ENCODE data around the gene CCRL2.
"Not testable (repeated sequence)": the region's sequence is repeated elsewhere in the genome, so short reads cannot be mapped to it uniquely, and the experiment has no call there.

Gene CCRL2

DNA sequence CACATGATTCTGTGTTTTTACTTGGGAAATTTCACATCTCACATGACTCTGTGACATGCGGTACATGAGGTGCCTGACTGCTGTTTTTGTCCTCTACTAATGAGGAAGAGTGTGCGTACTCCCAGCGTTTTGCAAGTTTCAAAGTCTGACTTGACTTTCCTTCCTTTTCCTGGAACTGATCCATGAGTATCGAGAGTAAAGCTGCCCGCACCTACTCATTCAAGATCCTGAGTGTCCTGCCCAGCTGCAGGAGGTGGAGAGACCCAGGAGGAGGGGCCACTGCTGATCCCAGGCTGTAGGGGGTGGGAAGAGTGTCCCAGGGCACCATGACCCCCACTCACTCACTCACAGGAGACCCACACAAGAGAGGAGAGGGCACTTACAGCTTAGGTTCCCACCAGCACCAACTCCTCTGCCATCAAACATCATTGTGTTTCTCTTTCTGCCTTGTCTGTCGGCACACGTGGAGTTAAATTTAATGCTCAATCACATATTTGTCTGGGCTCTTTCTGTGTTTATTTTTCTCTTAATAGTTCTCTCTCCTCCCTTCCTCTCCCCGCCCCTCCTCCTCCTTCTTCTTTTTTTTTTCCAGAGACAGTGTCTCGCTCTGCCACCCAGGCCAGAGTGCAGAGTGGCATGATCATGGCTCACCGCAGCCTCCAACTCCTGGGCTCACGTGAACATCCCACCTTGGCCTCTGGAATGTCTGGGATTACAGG is 1.6 kb upstream of the CCRL2 start:
- ATAC-seq = no peak

DNA sequence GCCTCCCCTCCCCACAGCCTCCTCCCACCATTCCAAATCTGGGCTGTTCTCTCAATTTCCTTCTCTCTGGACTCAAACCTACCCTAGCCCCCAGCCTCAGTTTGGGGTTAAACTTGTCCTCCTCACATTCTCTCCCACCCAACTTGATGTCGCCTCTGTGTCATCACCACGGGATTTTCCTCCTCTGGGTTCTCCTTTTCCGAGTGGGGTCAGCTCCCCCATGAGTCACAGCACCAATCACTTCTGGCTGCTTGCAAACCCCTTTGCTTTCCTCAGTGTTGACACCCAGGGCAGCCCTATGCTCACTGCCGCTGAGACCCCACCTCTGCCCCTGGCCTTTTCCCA is 644 bp upstream of the CCRL2 start:
- no peak for ATAC-seq

DNA sequence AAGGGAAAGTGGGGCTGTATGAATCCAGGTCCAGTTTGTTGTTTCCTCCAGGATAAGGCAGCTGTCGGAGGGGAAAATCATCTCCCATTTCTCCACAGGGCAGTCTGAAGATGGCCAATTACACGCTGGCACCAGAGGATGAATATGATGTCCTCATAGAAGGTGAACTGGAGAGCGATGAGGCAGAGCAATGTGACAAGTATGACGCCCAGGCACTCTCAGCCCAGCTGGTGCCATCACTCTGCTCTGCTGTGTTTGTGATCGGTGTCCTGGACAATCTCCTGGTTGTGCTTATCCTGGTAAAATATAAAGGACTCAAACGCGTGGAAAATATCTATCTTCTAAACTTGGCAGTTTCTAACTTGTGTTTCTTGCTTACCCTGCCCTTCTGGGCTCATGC is 911 bp downstream of the CCRL2 start:
- ATAC-seq = no peak

DNA sequence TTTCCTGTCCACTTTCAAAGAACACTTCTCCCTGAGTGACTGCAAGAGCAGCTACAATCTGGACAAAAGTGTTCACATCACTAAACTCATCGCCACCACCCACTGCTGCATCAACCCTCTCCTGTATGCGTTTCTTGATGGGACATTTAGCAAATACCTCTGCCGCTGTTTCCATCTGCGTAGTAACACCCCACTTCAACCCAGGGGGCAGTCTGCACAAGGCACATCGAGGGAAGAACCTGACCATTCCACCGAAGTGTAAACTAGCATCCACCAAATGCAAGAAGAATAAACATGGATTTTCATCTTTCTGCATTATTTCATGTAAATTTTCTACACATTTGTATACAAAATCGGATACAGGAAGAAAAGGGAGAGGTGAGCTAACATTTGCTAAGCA is 1.8 kb downstream of the CCRL2 start:
- no peak for ATAC-seq

DNA sequence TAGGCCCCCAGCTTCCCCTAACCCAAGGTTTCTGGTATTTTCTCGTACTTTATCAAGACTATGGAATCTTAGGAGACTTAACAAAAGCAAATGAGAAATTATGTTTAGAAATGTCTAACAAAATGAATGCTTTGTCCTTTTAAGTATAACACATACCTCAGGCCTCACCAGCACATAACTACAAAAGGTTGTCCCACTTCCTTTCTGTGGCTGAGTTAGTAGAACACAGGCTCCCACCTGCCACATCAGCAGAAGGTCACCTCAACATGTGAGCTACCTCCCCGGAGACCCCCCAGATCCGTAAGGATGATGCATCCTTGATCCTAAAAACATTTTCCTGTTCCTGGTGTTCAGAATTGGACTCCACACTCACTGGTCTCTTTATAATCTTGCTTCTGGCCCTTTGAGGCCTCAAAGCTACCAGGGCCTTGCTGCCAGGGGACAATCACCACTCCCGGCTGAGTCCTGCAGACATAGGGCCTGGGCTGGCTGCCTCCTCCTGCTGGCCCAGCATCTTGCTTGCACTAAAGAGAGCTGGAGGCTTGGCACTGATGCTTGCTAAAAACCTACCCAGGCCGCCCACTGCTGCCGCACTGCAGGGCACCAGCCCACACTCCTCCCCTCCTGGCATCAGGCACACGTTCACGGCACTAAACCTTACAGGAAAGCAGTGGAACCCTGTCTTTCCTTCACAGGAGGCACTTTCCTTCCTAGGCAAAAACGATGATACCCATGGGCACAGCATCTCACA is 2.9 kb downstream of the CCRL2 start:
- no peak for ATAC-seq

DNA sequence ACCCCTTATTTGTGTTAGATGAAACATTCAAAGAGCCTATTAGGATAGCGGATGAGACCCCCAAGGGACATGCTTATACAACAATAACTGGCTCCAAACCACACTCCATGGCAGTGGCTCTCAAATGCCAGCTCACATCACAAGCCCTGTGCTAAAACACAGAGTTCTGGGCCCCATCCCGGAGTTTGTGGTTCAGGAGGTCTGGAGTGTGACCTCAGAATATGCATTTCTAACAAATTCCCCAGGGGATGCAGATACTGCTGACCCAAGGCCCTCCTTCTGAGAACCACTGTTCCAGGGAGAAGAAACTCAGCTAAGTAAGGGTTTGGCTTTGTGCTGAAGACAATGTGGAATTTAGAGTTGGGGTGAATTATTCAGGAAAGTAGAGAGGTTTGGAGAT is 3.6 kb downstream of the CCRL2 start:
- ATAC-seq = no peak

DNA sequence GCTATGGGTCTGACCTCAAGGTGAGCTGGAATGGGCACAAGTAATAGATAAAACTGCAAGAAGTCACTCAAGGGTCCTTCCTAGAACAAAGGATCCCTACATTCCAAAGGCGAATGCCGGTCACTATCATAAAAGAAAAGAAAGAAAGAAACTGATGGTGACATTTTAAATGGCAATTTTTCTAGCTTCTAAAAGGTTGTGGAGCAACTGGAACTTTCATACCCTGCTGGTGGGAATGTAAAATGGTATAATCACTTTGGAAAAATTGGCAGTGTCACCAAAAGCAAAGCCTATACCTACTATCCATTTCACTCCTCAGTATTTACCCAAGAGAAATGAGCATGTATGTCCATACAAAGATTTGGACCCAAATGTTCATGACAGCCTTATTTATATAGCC is 4.2 kb downstream of the CCRL2 start:
- no peak for ATAC-seq

DNA sequence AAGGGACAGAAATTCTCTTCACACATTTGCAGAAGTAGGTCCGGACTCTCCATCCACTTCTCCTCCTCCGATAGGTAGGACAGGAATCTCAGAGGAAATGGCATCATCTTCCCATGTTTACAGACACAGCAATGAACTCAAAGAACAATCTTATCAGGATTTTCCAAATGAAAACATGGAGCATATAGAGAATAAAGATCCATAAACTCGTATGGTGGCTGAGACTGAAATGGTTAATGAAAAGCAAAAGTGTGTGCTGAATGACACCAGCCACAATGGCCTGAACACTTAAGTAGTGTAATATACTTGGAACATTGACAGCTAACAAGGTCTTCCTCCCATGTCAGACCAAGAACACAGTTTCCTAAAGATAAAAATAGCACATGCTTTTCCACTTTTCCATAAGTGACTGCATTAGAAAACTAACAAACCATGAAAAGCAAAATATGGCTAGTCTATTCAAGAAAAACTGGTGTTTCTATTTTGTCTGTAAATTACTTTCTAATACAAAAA is 5.8 kb downstream of the CCRL2 start:
- no peak for ATAC-seq

DNA sequence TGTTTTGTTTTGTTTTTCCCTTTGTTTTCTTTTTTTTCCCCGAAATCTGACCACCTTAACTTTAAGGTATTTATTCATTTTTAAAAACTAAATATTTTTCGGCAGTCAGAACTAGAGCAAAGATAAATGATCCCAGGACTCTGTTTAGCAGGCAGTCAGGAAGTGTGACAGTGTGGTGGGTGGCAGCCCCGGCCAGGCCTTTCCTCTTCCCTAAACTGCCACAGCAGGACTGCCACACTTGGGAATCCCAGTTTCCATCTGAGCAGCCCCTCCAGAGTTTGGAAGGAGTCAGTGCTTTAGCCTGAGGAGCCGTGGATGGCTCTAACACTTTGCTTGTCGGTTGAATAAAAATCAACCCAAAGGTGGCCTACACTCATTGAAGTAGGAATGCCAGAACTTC is 6.9 kb downstream of the CCRL2 start:
- no peak for ATAC-seq

DNA sequence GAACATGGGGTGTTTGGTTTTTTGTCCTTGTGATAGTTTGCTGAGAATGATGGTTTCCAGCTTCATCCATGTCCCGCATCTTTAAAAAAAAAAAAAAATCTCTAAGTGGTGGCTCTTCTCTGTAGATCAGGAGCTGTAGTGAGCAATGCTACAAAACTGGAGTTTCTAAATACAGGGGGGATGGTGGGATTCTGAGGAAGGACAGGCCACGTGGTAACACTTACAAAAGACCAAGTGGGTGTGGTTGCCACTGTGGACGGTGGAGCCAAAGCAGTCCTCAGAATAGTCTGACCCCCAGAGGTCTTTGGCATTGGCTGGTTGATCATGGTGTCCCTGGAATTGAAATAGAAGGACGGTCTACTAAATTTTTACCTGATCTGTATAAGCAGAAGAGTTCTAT is 7.7 kb downstream of the CCRL2 start:
- no peak for ATAC-seq

DNA sequence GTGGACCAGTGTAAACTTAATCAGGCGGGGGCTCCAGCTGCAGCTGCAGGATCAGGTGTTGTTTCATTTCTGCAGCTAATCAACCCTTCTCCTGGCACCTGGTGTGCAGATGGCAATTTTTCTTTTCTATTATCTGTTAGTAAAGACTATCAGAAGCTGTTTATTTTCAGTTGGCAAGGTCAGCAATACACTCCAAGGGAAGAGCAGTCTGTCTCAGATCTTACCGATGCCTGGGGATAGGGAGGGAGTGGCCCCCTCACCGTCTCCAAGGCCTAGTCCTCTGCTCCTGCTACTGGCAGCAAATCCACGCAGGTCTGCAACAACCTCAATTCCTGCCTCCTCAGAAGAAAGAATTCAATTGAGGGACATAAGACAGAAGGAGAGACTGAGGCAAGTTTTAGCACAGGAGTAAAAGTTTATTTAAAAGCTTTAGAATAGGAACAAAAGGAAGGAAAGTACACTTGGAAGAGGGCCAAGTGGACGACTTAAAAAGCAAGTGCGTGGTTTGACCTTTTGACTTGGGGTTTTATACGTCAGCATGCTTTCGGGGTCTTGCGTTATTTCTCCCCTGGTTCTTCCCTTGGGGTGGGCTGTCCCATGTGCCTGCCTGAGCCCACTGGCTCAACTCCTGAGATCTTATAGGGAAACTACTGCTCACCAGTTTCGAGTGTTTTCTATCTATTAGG is 9.2 kb downstream of the CCRL2 start:
- no peak for ATAC-seq

DNA sequence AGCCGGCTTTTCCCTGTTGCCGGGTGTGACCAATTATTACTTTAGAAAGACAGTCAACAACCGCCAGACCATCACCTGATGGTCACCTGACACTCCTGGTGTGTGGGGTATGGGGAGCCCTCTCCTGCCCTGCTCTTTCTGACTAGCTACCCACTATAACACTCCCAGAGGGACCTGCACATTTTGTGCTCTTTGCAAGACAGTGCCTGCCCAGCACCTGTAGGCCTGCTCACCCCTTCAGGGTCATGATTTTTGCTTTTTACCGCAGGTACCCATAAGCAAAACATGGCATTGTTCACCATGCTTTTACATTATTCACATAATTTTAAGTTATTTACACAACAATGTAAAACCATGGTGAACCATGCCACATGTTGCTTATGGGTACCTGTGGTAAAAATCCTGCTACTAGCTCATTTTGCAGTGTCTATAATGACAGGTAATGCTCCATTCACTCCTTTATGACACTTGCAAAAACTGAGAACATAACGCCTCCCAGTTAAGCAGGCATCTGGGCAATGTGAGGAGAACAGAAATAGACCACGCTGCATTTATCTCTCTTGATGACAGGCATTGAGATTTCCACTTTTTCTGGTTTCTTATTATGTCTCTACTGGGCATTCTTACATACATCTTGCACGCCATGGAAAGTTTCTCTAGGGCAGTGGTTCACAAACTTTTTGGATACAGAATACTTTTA is 9.9 kb downstream of the CCRL2 start:
- ATAC-seq = no peak

DNA sequence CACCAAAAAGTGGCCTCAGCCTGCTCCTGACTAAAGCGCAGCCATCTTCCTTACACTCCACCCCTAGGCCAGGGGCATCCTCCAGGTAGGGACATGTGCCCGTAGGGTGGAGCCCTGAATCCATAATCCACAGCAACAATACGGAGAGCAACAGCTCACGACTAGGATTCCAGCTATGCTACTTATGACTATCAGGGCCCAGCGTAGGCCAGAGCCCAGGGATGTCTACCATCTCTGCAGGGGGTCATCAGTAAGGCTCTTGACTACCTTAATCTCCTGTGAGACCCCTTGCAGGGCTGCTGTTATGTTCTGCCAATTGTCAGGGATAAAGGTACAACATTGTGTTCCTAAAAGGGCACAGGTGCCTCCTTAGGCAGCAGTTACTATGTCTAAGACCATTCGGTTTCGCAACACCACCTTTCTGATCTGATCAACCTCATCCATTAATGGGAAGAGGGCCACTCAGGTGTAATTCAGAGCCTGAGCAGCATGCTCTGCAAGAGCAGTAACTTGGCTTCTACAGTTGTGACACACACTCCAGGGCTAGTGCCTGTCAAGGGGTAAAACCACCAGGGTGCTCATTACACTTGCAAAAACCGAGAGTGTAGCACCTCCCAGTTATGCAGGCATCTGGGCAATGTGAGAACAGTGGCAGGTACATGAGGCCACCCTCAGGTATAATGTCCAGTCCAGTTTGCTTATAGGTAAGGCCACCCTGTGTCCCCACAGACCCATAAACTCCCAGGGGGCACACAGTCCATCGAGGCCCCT is 11.0 kb downstream of the CCRL2 start:
- ATAC-seq = no peak

DNA sequence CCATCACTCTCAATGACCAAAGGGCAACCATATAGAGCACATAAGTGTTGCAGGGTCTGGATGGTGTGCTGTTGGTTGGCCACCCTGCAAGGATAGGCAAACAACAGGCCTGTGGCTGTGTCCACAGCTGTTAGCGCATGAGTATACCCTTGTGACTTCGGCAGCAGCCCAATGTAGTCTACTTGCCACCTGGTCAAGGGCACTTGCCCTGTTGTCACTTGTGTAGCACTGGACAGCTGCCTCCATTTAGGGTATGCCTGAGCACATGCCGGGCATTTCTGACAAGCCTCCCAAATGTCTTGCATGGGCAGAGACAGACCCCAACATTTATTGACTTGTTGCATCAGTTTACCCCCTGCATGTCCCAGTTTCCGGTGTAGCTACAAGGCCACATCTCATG is 12.8 kb downstream of the CCRL2 start:
- no peak for ATAC-seq

DNA sequence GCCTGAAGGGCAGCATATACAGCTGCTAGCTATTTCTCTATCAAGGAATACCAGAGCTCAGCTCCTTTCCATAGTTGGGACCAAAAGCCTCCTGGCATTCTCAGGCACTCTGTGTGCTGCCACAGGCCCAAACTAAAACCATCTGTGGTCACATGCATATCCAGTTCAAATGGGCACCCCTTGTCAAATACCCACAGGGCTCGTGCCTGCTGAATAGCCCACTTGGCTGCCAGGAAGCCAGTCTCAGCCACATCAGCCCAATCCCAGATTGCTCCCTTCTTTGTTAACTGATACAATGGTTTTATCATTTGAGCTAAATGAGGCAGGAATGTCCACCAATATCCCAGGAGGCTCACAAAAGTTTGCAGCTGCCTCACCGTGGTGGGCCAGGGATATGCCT is 13.9 kb downstream of the CCRL2 start:
- ATAC-seq = no peak

DNA sequence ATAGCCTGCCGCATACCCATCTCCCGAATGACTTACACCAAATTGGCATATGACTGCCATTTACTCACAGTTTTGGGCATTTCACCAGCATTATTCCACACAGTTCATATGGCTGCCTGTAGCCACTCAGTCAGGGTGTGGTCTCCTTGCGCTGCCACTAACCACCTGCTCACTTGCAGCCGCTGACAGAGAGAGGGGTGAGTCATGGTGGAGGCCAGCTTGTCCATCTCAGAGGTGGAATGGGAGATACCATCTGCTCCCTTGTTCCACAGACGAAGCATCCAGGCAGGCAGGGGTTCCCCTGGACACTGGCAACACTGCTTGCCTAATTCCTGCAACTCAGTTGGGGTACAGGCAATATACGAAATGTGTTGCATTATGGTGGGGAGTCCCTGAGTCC is 15.6 kb downstream of the CCRL2 start:
- no peak for ATAC-seq

DNA sequence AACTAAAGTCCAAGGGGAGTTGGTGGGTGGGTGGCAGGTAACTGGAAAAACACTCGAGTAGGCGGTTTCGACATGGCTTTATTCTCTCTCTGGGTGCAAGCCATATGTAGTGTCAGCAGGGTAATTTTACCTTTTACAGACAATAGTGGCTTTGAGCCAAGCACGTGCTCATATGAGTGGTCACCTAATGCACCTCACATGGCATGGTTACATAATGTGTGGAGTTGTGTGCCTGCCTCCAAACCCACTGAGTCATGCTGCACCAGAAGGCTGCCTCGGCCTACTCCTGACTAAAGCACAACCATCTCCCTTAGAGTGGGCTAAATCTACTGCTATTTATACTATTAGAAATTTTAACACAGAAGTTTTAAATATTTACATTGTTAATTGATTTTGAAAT is 16.5 kb downstream of the CCRL2 start:
- ATAC-seq = no peak

DNA sequence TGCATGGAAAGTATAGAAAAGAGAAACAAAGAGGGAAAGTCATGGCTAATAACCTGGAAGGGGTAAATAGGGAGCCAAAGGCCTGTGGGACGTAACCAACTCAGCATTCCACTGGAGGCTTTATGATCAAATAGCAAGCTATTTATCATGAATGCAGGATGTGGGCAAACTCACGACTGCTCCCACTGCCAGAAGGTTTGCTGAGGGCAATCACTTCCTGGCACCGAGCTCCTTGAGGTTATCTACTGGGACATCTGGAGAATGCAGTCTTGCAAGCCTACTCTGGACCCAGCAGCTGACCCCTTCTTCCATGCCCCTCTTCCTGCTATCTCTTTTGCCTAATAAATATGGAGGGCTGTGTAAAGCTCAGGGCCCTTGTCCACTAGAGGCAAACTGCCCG is 19.4 kb downstream of the CCRL2 start:
- not testable (repeated sequence) for ATAC-seq

DNA sequence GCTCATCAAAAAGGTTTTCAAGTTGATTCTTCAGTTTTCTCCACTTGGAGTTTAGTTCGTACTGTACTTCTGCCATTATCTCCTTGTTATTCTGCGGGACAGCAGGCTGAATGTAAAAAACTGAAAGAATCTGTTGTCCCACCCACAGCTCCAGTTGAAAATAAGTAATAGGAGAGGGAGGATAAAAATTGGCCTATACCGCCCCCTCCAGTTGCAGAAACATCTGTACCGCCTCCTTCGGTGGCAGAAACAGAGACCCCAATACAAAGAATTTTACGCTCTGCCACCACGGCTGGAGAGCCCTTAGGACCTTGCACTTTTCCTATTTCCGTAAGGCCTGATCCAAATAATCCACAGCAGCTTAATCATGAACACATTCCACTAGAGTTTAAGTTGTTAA is 20.3 kb downstream of the CCRL2 start:
- not testable (repeated sequence) for ATAC-seq

DNA sequence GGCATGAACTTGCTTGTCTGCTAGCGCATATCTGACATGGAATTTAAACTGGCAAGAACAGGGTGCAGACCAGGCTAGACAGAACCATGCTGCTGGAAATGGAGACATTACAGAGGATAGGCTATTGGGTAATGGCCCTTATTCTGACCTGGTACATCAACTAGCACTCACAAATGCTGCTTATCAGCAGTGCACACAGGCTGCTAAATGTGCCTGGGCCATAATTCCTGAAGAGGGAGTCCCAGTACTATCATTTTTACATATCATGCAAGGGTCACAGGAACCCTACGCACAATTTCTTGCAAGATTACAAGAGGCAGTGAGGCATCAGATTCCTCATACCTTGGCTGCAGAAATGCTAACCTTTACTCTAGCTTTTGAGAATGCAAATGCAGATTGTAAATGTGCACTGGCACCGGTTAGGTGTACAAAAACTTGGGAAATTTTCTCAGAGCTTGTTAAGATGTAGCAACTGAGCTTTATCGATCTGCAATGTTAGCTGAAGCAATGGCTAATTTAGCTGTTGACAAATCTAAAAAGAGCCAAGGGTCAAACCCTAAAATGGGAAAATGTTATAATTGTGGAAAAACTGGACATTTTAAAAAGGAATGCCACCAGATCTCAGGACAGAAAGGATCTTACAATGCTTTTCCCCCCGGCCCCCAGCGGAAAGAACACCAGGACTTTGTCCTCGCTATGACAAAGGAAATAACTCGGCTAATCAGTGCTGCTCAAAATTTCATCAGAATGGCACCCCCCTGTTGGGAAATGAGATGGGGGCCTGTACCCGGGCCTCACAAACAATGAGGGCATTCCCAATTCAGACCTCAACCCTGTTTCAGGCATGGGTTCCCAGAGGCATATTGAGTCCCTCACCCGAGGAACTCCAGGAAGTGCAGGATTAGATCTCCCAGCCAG is 21.1 kb downstream of the CCRL2 start:
- no peak for ATAC-seq

DNA sequence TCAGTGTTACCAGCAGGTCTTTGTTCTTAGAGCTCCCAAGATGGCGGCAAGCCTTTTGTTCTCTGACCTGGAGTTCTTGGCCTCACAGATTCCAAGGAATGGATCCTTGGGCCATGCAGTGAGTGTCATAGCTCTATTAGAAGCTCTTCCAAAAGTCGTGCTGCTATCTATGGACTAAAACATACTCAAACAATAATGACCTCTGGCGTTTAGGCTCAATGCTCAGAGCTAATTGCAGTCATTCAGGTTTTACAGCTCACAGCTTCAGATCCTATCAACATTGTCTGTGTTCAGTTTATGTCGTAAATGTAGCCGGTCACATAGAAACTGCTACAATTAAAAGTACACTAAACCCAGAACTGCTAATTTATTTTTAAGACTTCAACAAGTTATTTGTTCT is 22.2 kb downstream of the CCRL2 start:
- no peak for ATAC-seq

All from activated CD4-positive, CD25-positive, alpha-beta regulatory T cell treated with anti-CD3 and anti-CD28 coated beads, Interleukin-2, amount 50 U/mL, for 24 hours (primary cell).